ENCODE measurements around the gene SPON1.

DNA sequence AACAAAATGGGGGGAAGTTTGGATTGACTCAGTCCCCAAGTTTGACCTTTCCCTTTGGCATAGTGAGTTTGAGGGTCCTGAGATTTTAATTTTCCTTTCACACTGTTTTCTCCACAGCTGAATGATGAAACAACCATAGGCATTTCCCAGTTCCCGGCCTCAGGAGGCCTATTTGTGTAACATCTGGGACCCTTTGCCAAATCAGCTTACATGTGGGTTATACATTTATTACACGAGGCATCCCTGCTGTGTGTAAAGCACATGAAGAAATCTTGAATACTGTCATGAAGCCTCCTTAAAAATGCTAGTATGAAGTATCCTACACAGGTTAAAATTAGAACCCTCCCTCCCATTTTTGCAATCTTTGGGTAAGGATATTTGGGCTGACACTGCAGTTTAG lies 44.6 kb upstream of the SPON1 start:
- TF ChIP-seq POLR2A (IDR thresholded peaks at IDR 0.05) = no peak
- TF ChIP-seq, protein P1, sequence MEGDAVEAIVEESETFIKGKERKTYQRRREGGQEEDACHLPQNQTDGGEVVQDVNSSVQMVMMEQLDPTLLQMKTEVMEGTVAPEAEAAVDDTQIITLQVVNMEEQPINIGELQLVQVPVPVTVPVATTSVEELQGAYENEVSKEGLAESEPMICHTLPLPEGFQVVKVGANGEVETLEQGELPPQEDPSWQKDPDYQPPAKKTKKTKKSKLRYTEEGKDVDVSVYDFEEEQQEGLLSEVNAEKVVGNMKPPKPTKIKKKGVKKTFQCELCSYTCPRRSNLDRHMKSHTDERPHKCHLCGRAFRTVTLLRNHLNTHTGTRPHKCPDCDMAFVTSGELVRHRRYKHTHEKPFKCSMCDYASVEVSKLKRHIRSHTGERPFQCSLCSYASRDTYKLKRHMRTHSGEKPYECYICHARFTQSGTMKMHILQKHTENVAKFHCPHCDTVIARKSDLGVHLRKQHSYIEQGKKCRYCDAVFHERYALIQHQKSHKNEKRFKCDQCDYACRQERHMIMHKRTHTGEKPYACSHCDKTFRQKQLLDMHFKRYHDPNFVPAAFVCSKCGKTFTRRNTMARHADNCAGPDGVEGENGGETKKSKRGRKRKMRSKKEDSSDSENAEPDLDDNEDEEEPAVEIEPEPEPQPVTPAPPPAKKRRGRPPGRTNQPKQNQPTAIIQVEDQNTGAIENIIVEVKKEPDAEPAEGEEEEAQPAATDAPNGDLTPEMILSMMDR (IDR thresholded peaks at IDR 0.05) = no peak

Measured in ovary (tissue), 3 donors.